GM23338 (cell line): Measurements from ENCODE around the gene ZPBP2.

Experiments used
- CREB1 ChIP-seq: fragments of 250-450 bp; sonication (Bioruptor Pico); IDR thresholded peaks from 2 replicates; pipeline ENCODE4 v1.5.0; 2020; ENCODE audit warnings: low read depth, mild to moderate bottlenecking, moderate library complexity
- EZH2 ChIP-seq: fragments of 200-600 bp; sonication (generic); IDR thresholded peaks from one replicate; pipeline ENCODE4 v1.8.0; 2017; ENCODE audit warnings: antibody characterized with exemption, mild to moderate bottlenecking, low read depth; ENCODE audit not compliant: unreplicated experiment
- EZH2phosphoT487 ChIP-seq: fragments of 200-600 bp; sonication (generic); IDR thresholded peaks from one replicate; pipeline ENCODE4 v1.8.1; 2018; ENCODE audit warnings: antibody characterized with exemption; ENCODE audit not compliant: unreplicated experiment
- POLR2AphosphoS5 ChIP-seq: IDR thresholded peaks from 2 replicates; pipeline ENCODE4 v1.6.1; 2016; ENCODE audit warnings: antibody characterized with exemption, low read depth
- ZNF331 ChIP-seq: fragments of 250-450 bp; sonication (Bioruptor Pico); IDR thresholded peaks from 2 replicates; pipeline ENCODE4 v1.5.0; 2020; ENCODE audit warnings: low read depth, mild to moderate bottlenecking, moderate library complexity
- TF ChIP-seq, protein P1 (sequence below), 2 experiments: fragments of 200-600 bp in 1 of 2; sonication (generic) in 1 of 2; conservative IDR thresholded peaks; 2 replicates each; pipeline versions ENCODE4 v1.5.1 to v1.6.1; 2016 to 2017; ENCODE audit warnings: antibody characterized with exemption in 2 of 2, low read depth in 2 of 2, mild to moderate bottlenecking in 2 of 2, moderate library complexity in 1 of 2
- TF ChIP-seq, protein P2 (sequence below): IDR thresholded peaks from one replicate; pipeline ENCODE4 v1.6.1; 2018; ENCODE audit warnings: antibody characterized with exemption; ENCODE audit not compliant: unreplicated experiment
- TF ChIP-seq, protein P3 (sequence below): IDR thresholded peaks from 2 replicates; pipeline ENCODE4 v1.6.1; 2016; ENCODE audit warnings: antibody characterized with exemption

GRCh38 chr17:39822051-39822451 is 46.0 kb upstream of the ZPBP2 start:
- TF ChIP-seq, protein P1, sequence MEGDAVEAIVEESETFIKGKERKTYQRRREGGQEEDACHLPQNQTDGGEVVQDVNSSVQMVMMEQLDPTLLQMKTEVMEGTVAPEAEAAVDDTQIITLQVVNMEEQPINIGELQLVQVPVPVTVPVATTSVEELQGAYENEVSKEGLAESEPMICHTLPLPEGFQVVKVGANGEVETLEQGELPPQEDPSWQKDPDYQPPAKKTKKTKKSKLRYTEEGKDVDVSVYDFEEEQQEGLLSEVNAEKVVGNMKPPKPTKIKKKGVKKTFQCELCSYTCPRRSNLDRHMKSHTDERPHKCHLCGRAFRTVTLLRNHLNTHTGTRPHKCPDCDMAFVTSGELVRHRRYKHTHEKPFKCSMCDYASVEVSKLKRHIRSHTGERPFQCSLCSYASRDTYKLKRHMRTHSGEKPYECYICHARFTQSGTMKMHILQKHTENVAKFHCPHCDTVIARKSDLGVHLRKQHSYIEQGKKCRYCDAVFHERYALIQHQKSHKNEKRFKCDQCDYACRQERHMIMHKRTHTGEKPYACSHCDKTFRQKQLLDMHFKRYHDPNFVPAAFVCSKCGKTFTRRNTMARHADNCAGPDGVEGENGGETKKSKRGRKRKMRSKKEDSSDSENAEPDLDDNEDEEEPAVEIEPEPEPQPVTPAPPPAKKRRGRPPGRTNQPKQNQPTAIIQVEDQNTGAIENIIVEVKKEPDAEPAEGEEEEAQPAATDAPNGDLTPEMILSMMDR (conservative IDR thresholded peaks at IDR 0.05; ENCODE audit: low read depth in 2 of 2) = no peak
- TF ChIP-seq, protein P2, sequence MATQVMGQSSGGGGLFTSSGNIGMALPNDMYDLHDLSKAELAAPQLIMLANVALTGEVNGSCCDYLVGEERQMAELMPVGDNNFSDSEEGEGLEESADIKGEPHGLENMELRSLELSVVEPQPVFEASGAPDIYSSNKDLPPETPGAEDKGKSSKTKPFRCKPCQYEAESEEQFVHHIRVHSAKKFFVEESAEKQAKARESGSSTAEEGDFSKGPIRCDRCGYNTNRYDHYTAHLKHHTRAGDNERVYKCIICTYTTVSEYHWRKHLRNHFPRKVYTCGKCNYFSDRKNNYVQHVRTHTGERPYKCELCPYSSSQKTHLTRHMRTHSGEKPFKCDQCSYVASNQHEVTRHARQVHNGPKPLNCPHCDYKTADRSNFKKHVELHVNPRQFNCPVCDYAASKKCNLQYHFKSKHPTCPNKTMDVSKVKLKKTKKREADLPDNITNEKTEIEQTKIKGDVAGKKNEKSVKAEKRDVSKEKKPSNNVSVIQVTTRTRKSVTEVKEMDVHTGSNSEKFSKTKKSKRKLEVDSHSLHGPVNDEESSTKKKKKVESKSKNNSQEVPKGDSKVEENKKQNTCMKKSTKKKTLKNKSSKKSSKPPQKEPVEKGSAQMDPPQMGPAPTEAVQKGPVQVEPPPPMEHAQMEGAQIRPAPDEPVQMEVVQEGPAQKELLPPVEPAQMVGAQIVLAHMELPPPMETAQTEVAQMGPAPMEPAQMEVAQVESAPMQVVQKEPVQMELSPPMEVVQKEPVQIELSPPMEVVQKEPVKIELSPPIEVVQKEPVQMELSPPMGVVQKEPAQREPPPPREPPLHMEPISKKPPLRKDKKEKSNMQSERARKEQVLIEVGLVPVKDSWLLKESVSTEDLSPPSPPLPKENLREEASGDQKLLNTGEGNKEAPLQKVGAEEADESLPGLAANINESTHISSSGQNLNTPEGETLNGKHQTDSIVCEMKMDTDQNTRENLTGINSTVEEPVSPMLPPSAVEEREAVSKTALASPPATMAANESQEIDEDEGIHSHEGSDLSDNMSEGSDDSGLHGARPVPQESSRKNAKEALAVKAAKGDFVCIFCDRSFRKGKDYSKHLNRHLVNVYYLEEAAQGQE = no peak
- no peak for TF ChIP-seq EZH2
- TF ChIP-seq POLR2AphosphoS5 = no peak
- TF ChIP-seq, protein P3, sequence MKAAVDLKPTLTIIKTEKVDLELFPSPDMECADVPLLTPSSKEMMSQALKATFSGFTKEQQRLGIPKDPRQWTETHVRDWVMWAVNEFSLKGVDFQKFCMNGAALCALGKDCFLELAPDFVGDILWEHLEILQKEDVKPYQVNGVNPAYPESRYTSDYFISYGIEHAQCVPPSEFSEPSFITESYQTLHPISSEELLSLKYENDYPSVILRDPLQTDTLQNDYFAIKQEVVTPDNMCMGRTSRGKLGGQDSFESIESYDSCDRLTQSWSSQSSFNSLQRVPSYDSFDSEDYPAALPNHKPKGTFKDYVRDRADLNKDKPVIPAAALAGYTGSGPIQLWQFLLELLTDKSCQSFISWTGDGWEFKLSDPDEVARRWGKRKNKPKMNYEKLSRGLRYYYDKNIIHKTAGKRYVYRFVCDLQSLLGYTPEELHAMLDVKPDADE = no peak
- no peak for TF ChIP-seq EZH2phosphoT487
- no peak for TF ChIP-seq CREB1
- no peak for TF ChIP-seq ZNF331 (CRISPR knock-in tag)
